Panc1 (cell line): ENCODE results near the gene MSMP.

Source experiments
- CTCF ChIP-seq: fragments of 450-650 bp; IDR thresholded peaks from 2 replicates; pipeline ENCODE4 v1.5.1; 2017; ENCODE audit warnings: mild to moderate bottlenecking
- POLR2AphosphoS5 ChIP-seq: IDR thresholded peaks from 2 replicates; pipeline ENCODE4 v1.6.1; 2012; ENCODE audit warnings: mild to moderate bottlenecking, low read depth, low read length, moderate library complexity
- REST ChIP-seq, 2 experiments: IDR thresholded peaks; 2 replicates each; pipeline ENCODE4 v1.6.1; 2011 to 2012; ENCODE audit warnings: low read depth in 2 of 2, control low read depth in 1 of 2, low read length in 1 of 2, mild to moderate bottlenecking in 1 of 2, moderate library complexity in 1 of 2; ENCODE audit not compliant: insufficient read depth in 1 of 2

- TF ChIP-seq CTCF, result no peak
- no peak for TF ChIP-seq REST (IDR thresholded peaks at IDR 0.05; ENCODE audit: insufficient read depth in 1 of 2, low read depth in 2 of 2, low read length in 1 of 2)
- TF ChIP-seq POLR2AphosphoS5, result no peak
These were observed 13.4 kb upstream of the MSMP start for GRCh38 chr9:35767458-35767857.
